GM23338 (cell line): ENCODE data around the gene TMCC1.

ENCODE experiments used
- EZH2 ChIP-seq: fragments of 200-600 bp; sonication (generic); IDR thresholded peaks from one replicate; pipeline ENCODE4 v1.8.0; 2017; ENCODE audit warnings: antibody characterized with exemption, mild to moderate bottlenecking, low read depth; ENCODE audit not compliant: unreplicated experiment
- EZH2phosphoT487 ChIP-seq: fragments of 200-600 bp; sonication (generic); IDR thresholded peaks from one replicate; pipeline ENCODE4 v1.8.1; 2018; ENCODE audit warnings: antibody characterized with exemption; ENCODE audit not compliant: unreplicated experiment
- POLR2AphosphoS5 ChIP-seq: IDR thresholded peaks from 2 replicates; pipeline ENCODE4 v1.6.1; 2016; ENCODE audit warnings: antibody characterized with exemption, low read depth
- TF ChIP-seq, protein P1 (sequence below), 2 experiments: fragments of 200-600 bp in 1 of 2; sonication (generic) in 1 of 2; conservative IDR thresholded peaks; 2 replicates each; pipeline versions ENCODE4 v1.5.1 to v1.6.1; 2016 to 2017; ENCODE audit warnings: antibody characterized with exemption in 2 of 2, low read depth in 2 of 2, mild to moderate bottlenecking in 2 of 2, moderate library complexity in 1 of 2
- TF ChIP-seq, protein P2 (sequence below): fragments of 250-450 bp; sonication (Bioruptor Pico); IDR thresholded peaks from 2 replicates; pipeline ENCODE4 v1.5.0; 2020; ENCODE audit warnings: mild to moderate bottlenecking, moderate library complexity

DNA sequence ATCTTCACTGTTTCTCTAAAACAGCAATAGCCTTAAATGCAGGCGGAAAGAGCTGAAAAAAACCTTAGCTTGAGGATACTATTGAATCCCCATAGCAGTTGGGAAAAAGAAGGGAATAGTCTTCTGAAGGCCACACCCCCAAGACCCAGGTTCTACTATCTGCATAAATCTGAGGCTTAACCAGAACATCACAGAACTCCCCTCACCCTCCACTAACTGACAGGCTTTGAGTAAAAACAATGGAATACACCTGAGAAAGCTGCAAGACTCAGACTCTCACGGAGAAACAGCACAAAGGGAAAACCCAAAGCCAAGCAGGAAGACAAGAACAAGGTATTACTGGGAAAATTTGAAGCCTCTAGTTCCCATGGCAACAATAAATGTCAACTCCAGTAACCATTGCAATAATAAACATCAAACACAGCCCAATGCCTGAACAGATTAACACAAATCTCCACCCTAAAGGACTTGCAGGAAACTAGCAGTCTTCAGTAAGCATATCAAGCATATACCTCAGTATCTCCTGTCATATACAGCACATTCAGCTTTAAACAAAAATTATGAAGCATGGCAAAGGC lies 56.4 kb downstream of the TMCC1 start:
- TF ChIP-seq, protein P1, sequence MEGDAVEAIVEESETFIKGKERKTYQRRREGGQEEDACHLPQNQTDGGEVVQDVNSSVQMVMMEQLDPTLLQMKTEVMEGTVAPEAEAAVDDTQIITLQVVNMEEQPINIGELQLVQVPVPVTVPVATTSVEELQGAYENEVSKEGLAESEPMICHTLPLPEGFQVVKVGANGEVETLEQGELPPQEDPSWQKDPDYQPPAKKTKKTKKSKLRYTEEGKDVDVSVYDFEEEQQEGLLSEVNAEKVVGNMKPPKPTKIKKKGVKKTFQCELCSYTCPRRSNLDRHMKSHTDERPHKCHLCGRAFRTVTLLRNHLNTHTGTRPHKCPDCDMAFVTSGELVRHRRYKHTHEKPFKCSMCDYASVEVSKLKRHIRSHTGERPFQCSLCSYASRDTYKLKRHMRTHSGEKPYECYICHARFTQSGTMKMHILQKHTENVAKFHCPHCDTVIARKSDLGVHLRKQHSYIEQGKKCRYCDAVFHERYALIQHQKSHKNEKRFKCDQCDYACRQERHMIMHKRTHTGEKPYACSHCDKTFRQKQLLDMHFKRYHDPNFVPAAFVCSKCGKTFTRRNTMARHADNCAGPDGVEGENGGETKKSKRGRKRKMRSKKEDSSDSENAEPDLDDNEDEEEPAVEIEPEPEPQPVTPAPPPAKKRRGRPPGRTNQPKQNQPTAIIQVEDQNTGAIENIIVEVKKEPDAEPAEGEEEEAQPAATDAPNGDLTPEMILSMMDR (conservative IDR thresholded peaks at IDR 0.05; ENCODE audit: low read depth in 2 of 2): no peak
- TF ChIP-seq EZH2phosphoT487 (no peak), EZH2 (no peak), POLR2AphosphoS5 (no peak)
- TF ChIP-seq, protein P2, sequence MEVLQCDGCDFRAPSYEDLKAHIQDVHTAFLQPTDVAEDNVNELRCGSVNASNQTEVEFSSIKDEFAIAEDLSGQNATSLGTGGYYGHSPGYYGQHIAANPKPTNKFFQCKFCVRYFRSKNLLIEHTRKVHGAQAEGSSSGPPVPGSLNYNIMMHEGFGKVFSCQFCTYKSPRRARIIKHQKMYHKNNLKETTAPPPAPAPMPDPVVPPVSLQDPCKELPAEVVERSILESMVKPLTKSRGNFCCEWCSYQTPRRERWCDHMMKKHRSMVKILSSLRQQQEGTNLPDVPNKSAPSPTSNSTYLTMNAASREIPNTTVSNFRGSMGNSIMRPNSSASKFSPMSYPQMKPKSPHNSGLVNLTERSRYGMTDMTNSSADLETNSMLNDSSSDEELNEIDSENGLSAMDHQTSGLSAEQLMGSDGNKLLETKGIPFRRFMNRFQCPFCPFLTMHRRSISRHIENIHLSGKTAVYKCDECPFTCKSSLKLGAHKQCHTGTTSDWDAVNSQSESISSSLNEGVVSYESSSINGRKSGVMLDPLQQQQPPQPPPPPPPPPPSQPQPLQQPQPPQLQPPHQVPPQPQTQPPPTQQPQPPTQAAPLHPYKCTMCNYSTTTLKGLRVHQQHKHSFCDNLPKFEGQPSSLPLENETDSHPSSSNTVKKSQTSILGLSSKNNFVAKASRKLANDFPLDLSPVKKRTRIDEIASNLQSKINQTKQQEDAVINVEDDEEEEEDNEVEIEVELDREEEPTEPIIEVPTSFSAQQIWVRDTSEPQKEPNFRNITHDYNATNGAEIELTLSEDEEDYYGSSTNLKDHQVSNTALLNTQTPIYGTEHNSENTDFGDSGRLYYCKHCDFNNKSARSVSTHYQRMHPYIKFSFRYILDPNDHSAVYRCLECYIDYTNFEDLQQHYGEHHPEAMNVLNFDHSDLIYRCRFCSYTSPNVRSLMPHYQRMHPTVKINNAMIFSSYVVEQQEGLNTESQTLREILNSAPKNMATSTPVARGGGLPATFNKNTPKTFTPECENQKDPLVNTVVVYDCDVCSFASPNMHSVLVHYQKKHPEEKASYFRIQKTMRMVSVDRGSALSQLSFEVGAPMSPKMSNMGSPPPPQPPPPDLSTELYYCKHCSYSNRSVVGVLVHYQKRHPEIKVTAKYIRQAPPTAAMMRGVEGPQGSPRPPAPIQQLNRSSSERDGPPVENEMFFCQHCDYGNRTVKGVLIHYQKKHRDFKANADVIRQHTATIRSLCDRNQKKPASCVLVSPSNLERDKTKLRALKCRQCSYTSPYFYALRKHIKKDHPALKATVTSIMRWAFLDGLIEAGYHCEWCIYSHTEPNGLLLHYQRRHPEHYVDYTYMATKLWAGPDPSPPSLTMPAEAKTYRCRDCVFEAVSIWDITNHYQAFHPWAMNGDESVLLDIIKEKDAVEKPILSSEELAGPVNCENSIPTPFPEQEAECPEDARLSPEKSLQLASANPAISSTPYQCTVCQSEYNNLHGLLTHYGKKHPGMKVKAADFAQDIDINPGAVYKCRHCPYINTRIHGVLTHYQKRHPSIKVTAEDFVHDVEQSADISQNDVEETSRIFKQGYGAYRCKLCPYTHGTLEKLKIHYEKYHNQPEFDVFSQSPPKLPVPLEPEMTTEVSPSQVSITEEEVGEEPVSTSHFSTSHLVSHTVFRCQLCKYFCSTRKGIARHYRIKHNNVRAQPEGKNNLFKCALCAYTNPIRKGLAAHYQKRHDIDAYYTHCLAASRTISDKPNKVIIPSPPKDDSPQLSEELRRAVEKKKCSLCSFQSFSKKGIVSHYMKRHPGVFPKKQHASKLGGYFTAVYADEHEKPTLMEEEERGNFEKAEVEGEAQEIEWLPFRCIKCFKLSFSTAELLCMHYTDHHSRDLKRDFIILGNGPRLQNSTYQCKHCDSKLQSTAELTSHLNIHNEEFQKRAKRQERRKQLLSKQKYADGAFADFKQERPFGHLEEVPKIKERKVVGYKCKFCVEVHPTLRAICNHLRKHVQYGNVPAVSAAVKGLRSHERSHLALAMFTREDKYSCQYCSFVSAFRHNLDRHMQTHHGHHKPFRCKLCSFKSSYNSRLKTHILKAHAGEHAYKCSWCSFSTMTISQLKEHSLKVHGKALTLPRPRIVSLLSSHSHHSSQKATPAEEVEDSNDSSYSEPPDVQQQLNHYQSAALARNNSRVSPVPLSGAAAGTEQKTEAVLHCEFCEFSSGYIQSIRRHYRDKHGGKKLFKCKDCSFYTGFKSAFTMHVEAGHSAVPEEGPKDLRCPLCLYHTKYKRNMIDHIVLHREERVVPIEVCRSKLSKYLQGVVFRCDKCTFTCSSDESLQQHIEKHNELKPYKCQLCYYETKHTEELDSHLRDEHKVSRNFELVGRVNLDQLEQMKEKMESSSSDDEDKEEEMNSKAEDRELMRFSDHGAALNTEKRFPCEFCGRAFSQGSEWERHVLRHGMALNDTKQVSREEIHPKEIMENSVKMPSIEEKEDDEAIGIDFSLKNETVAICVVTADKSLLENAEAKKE (CRISPR knock-in tag): no peak
